Measurements from ENCODE around the gene PLXNA3.

DNA sequence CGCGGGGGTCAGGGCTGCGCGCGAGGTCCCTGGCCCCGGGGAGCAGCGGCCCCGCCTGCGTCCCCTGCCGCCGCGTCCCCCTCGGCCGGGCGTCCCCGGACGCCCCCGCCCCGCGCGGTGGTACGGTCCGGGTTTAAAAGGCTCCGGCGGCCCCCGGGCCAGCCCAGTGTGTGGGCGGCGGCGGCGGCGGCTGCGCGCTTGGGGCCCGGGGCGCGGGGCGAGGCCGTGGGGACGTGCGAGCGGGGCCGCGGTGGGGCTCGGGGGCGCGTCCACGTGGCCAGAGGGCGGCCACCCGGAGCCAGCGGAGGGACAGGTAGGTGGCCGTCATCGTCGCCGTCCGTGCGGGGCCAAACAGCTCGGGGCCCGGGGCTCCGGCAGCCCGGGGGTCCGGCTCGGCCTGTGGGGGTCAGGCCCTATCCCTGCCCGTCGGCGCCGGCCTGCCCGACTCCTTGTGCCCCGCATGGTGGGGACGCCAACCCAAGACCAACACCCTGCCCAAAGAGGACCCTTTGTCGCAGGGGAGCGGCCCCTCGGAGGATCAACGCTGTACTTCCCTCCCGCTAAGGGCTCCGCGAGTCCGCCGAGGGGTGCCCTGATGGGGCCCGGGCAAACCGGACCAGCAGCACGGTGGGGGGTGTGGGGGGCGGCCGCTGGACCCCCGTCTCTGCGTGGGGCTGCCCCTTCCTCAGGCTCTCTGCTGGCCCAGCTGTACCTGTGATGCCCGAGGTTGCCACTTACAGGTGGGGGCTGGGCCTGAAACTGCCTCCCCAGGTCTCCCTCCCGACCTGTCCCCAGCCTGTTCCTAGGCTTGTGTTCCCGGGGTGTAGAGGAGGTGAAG is at the start of gene PLXNA3:
- TF ChIP-seq SPI1 (IDR thresholded peaks at IDR 0.05; ENCODE audit: low read depth, low read length) (no peak), POLR2A (IDR thresholded peaks at IDR 0.05; ENCODE audit: low read depth, low read length) (no peak), POLR2AphosphoS5 (IDR thresholded peaks at IDR 0.05; ENCODE audit: low read depth, low read length) (no peak), TAF1 (IDR thresholded peaks at IDR 0.05; ENCODE audit: low read depth, low read length) (no peak)

Data from GM12891 (cell line).